ENCODE data around the gene KDM3B. TPM values are rescaled to one million over a fixed set of nuclear protein-coding genes. Genes with fewer than 3 reads are reported as not detected.

The KDM3B gene
- total RNA-seq, 6 experiments from 2014 or later, result 13.7 to 19.7 (median 18.3) TPM

DNA sequence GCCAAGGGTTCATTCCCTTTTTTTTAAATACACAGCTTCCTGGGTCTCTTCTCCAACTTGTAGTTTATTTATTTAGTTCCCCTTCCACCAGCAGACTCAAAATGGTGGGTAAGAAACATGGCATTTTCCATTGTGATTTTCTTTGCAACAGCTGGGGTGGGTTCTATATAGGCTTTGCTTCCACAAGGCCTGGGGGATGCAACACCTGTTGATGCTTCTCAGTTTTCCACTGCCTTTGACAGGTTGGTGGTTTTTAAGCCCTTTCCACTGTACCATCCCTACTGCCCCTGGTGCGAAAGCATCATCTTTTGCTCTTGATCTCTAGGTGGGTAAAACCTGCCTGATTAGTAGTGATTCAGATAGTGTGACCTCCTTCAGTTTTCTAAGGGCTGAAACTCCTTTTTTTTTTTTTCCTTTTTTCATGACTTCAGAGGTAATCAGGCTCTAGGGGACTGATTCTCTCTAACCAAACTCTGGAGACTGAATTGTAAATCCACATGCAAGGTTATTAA, 8.5 kb downstream of the KDM3B start:
- ATAC-seq (no peak), DNase-seq (no peak)
- no peaks in the 10 kb centered on the region for H3K36me3 ChIP-seq
- no peak overlapping the region for H3K27ac ChIP-seq
- no peak overlapping the region for H3K4me3 ChIP-seq
- no peaks in the 10 kb centered on the region for H3K9me3 ChIP-seq
- no peaks in the 10 kb centered on the region for H3K4me1 ChIP-seq
- intact Hi-C loops (cut with DNase I), result no loop called here
- no peaks in the 10 kb centered on the region for H3K27me3 ChIP-seq
- no peak for TF ChIP-seq POLR2A (IDR thresholded peaks at IDR 0.05)
- TF ChIP-seq, protein P1, sequence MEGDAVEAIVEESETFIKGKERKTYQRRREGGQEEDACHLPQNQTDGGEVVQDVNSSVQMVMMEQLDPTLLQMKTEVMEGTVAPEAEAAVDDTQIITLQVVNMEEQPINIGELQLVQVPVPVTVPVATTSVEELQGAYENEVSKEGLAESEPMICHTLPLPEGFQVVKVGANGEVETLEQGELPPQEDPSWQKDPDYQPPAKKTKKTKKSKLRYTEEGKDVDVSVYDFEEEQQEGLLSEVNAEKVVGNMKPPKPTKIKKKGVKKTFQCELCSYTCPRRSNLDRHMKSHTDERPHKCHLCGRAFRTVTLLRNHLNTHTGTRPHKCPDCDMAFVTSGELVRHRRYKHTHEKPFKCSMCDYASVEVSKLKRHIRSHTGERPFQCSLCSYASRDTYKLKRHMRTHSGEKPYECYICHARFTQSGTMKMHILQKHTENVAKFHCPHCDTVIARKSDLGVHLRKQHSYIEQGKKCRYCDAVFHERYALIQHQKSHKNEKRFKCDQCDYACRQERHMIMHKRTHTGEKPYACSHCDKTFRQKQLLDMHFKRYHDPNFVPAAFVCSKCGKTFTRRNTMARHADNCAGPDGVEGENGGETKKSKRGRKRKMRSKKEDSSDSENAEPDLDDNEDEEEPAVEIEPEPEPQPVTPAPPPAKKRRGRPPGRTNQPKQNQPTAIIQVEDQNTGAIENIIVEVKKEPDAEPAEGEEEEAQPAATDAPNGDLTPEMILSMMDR (IDR thresholded peaks at IDR 0.05), result no peak
- 100% methylated on average over 1 of the region's 1 CpG for WGBS (ENCODE audit: insufficient coverage, low coverage, low lambda C conversion rate, missing lambda C conversion rate)

DNA sequence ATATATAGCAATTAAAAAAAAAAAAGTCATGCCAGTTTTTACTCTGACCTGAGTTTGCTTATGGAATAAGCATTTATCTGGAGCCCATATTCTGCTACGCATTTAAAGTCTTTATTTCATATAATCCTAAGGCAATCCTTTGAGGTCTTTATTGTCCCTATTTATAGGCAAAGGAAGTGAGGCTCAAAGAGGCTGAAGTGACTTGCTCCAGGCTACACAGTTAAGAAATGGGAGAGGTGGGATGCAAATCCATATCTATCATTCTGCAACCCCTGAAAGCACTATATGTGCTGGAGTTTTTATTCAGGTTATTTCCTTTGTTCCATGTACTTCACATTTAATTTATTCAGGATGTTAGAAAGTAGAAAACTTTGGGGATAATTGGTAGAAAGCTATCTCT, 12.1 kb downstream of the KDM3B start:
- H3K4me1 ChIP-seq, result no peaks in the 10 kb centered on the region
- DNase-seq (no peak), ATAC-seq (no peak)
- H3K27me3 ChIP-seq, result no peaks in the 10 kb centered on the region
- no peak overlapping the region for H3K27ac ChIP-seq
- intact Hi-C loops (cut with DNase I), result no loop called here
- no peak for TF ChIP-seq POLR2A (IDR thresholded peaks at IDR 0.05)
- TF ChIP-seq, protein P1 (IDR thresholded peaks at IDR 0.05), result no peak
- no peaks in the 10 kb centered on the region for H3K9me3 ChIP-seq
- no peaks in the 10 kb centered on the region for H3K36me3 ChIP-seq
- 86% methylated on average over 1 of the region's 1 CpG for WGBS (ENCODE audit: insufficient coverage, low coverage, low lambda C conversion rate, missing lambda C conversion rate)
- H3K4me3 ChIP-seq, result no peak overlapping the region

DNA sequence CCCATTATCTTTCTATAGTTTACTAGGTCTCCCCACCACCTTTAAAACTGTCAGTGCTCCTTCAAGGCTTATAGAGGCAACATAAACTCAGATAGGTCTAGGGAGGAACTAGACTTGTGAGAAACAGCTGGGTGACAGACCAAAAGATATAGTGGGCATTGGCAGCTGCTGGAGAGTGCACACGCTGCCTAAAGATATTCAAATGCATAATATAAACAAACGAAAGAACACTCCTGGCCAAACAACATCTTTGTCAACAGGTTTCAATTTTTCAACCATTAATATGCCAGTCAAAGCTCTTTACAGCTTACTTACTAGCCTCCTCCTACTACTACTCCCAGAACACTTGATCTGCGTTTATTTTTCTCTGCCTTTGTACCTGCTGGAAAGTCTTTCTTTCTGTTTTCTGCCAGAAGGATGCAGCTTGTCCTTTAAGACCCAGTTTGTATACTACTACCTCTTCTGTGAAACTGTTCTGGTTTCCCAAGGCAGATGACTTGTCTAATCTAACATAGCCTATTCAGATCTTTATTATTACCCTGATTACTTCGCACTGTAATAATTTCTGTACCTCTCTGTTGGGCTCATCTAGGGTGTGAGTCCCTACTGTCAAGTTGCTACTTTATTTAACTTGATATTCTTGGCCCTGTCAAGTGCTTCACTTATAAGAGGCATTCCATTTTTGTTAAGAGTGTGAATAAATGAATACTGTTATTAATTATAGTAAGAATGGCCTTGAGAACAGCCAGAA, 14.3 kb downstream of the KDM3B start:
- no peak for ATAC-seq
- Histone ChIP-seq H3K9me3 (no peaks in the 10 kb centered on the region), H3K27ac (no peak overlapping the region), H3K27me3 (no peaks in the 10 kb centered on the region), H3K36me3 (no peaks in the 10 kb centered on the region), H3K4me3 (no peak overlapping the region), H3K4me1 (no peaks in the 10 kb centered on the region)
- no peak for DNase-seq
- WGBS (ENCODE audit: insufficient coverage, low coverage, low lambda C conversion rate, missing lambda C conversion rate), result 62% methylated on average over 4 of the region's 4 CpGs
- intact Hi-C loops (cut with DNase I), result no loop called here
- TF ChIP-seq, protein P1 (IDR thresholded peaks at IDR 0.05), result no peak
- no peak for TF ChIP-seq POLR2A (IDR thresholded peaks at IDR 0.05)

DNA sequence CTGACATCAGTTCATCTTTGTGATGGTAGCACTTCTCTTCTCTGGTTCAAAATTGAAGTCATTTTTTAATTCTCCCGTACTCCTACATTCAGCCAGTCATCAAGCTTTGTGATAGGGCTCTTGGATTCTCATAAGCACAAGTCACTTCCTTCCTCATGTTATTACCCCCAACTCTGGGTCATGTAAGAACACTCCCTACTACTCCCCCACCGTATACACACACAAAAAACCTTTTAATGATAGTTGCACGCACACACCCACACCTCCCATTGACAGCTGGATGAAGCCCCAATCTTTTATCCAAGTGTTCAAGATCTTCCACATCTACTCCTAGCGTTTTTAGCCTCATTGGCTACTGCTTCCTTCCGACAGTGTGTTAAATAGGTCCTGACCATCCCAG, 16.8 kb downstream of the KDM3B start:
- Histone ChIP-seq H3K36me3 (peaks cover 0 to 9% (median 4%) of the 10 kb centered on the region in 4 donors), H3K27me3 (no peaks in the 10 kb centered on the region), H3K4me1 (no peaks in the 10 kb centered on the region), H3K4me3 (no peak overlapping the region), H3K27ac (peak overlapping the region; percentile 11 to 21 (median 15)), H3K9me3 (no peaks in the 10 kb centered on the region)
- DNase-seq (no peak), ATAC-seq (peak; percentile 40 to 74 (median 59))
- WGBS (ENCODE audit: insufficient coverage, low coverage, low lambda C conversion rate, missing lambda C conversion rate), result 57% methylated on average over 5 of the region's 5 CpGs
- TF ChIP-seq, protein P1 (IDR thresholded peaks at IDR 0.05), result no peak
- TF ChIP-seq POLR2A (IDR thresholded peaks at IDR 0.05), result no peak
- intact Hi-C loops (cut with DNase I), result no loop called here
